ENCODE results near the gene FAM219A.

GRCh38 chr9:34380034-34380510 lies 78.3 kb downstream of the FAM219A start:
- TF ChIP-seq, protein P1, sequence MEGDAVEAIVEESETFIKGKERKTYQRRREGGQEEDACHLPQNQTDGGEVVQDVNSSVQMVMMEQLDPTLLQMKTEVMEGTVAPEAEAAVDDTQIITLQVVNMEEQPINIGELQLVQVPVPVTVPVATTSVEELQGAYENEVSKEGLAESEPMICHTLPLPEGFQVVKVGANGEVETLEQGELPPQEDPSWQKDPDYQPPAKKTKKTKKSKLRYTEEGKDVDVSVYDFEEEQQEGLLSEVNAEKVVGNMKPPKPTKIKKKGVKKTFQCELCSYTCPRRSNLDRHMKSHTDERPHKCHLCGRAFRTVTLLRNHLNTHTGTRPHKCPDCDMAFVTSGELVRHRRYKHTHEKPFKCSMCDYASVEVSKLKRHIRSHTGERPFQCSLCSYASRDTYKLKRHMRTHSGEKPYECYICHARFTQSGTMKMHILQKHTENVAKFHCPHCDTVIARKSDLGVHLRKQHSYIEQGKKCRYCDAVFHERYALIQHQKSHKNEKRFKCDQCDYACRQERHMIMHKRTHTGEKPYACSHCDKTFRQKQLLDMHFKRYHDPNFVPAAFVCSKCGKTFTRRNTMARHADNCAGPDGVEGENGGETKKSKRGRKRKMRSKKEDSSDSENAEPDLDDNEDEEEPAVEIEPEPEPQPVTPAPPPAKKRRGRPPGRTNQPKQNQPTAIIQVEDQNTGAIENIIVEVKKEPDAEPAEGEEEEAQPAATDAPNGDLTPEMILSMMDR (conservative IDR thresholded peaks at IDR 0.05 in 1 of 2, IDR thresholded peaks at IDR 0.05 in 1 of 2; ENCODE audit: extremely low read depth in 1 of 2, insufficient read depth in 1 of 2, low read depth in 1 of 2, low read length in 2 of 2) = no peak
- TF ChIP-seq EZH2 (IDR thresholded peaks at IDR 0.05; ENCODE audit: borderline replicate concordance, low read length) = no peak

All from mammary epithelial cell (primary cell).